K562 (cell line): Measurements from ENCODE around the gene NMRK1. TPM values are rescaled to one million over a fixed set of nuclear protein-coding genes. Genes with fewer than 3 reads are reported as not detected.

Experiments
- ATAC-seq: fragments of 200-7000 bp; cut with Tn5 transposase; 3 replicates; pipeline ENCODE4 v1.9.1; 2020; ENCODE audit warnings: moderate library complexity
- BruUV-seq: library from RNA; stranded (reverse); fragments of 400-500 nt; replicated peaks from 2 replicates; lab custom pipeline; 2021; lab: Mats Ljungman, UMichigan
- CTCF ChIA-PET: fragments of 300-600 bp; formaldehyde crosslinking; extraction: SDS; loops from one replicate; lab custom pipeline; 2021; ENCODE audit warnings: low intra/inter-chr PET ratio; lab: Yijun Ruan, JAX
- POLR2A ChIA-PET: fragments of 300-600, 350-650 bp; sonication (Branson Sonifier 250); formaldehyde crosslinking; extraction: SDS; loops from one replicate; lab custom pipeline; 2021; ENCODE audit warnings: antibody characterized with exemption, inconsistent platforms; lab: Yijun Ruan, JAX
- DNase-seq, 4 experiments: peaks; one replicate each; pipeline versions ENCODE4 v3.0.0 to v3.0.0-alpha.2; 2011 to 2018; ENCODE audit warnings: low spot score in 3 of 4, mixed read lengths in 3 of 4; ENCODE audit errors: extremely low read depth in 1 of 4
- FAIRE-seq: peaks from 2 replicates; lab custom pipeline; 2011; peaks lifted over from hg19 to GRCh38; lab: Jason Lieb, UNC
- H2AFZ ChIP-seq: 2 replicates; pipeline ENCODE4 v1.6.0; 2011; ENCODE audit warnings: low read depth, low read length, control low read depth, inconsistent platforms
- H3K27ac ChIP-seq: fragments of 200-600 bp; 3 replicates; pipeline ENCODE4 v1.8.0; 2011; ENCODE audit warnings: low read depth, mild to moderate bottlenecking, control low read depth, inconsistent platforms, low read length, moderate library complexity, mixed read lengths; ENCODE audit errors: extremely low read depth
- H3K27me3 ChIP-seq, 2 experiments: fragments of 300-600 bp in 1 of 2; 2 replicates in 1 of 2; 3 replicates in 1 of 2; pipeline versions ENCODE4 v1.6.0 to v1.8.0; 2011; ENCODE audit warnings: inconsistent platforms in 2 of 2, low read length in 2 of 2, mild to moderate bottlenecking in 1 of 2, mixed read lengths in 1 of 2, moderate library complexity in 1 of 2; ENCODE audit not compliant: control insufficient read depth in 2 of 2, insufficient read depth in 2 of 2
- H3K36me3 ChIP-seq: fragments of 300-600 bp; 3 replicates; pipeline ENCODE4 v1.8.0; 2011; ENCODE audit warnings: mild to moderate bottlenecking, low read length, inconsistent platforms; ENCODE audit not compliant: control insufficient read depth, insufficient read depth
- H3K4me1 ChIP-seq, 2 experiments: fragments of 200-600 bp in 1 of 2; replicated peaks in 1 of 2; 2 replicates in 1 of 2; 3 replicates in 1 of 2; pipeline versions ENCODE4 v1.5.1 to v1.8.0; 2011; ENCODE audit warnings: inconsistent platforms in 2 of 2, low read length in 2 of 2, mild to moderate bottlenecking in 1 of 2, mixed read lengths in 1 of 2, moderate library complexity in 1 of 2; ENCODE audit not compliant: control insufficient read depth in 2 of 2, insufficient read depth in 2 of 2
- H3K4me2 ChIP-seq: 2 replicates; pipeline ENCODE4 v1.6.1; 2011; ENCODE audit warnings: low read length, control low read depth, inconsistent platforms, mixed read lengths; ENCODE audit not compliant: insufficient read depth
- H3K4me3 ChIP-seq: fragments of 200-600 bp; sonication (generic), shearing (Covaris generic); 2 replicates; pipeline ENCODE4 v1.5.1; 2016; ENCODE audit warnings: control low read depth, inconsistent platforms
- H3K79me2 ChIP-seq: fragments of 200-600 bp; 3 replicates; pipeline ENCODE4 v1.8.0; 2011; ENCODE audit warnings: low read length, inconsistent platforms; ENCODE audit not compliant: control insufficient read depth, insufficient read depth
- H3K9ac ChIP-seq, 2 experiments: 2 replicates each; pipeline versions ENCODE4 v1.6.0 to v1.6.1; 2011; ENCODE audit warnings: low read depth in 2 of 2, low read length in 2 of 2, control low read depth in 1 of 2, inconsistent platforms in 1 of 2, mild to moderate bottlenecking in 1 of 2, mixed read lengths in 1 of 2; ENCODE audit not compliant: insufficient read depth in 1 of 2
- H3K9me1 ChIP-seq: one replicate; pipeline ENCODE4 v1.6.0; 2011; ENCODE audit warnings: inconsistent platforms, mild to moderate bottlenecking, low read length, moderate library complexity; ENCODE audit not compliant: control insufficient read depth, insufficient read depth
- H3K9me3 ChIP-seq: replicated peaks from 2 replicates; pipeline ENCODE4 v1.5.1; 2011; ENCODE audit warnings: low read depth, low read length, inconsistent platforms; ENCODE audit not compliant: control insufficient read depth, insufficient read depth
- H4K20me1 ChIP-seq: replicated peaks from 2 replicates; pipeline ENCODE4 v1.6.1; 2011; ENCODE audit warnings: low read length, inconsistent platforms, mixed read lengths; ENCODE audit not compliant: control insufficient read depth, insufficient read depth
- FOXK2 ChIP-seq, 2 experiments: fragments of 450-650 bp; IDR thresholded peaks in 1 of 2; conservative IDR thresholded peaks in 1 of 2; 2 replicates each; pipeline ENCODE4 v1.6.1; 2016; ENCODE audit warnings: low read depth in 2 of 2, mild to moderate bottlenecking in 1 of 2
- FOXP4 ChIP-seq: sonication (generic); formaldehyde crosslinking; IDR thresholded peaks from 2 replicates; pipeline ENCODE4 v1.8.0; 2022; ENCODE audit warnings: mild to moderate bottlenecking, missing genetic modification reagents, borderline replicate concordance
- GTF2F1 ChIP-seq: IDR thresholded peaks from 2 replicates; pipeline ENCODE4 v1.6.1; 2011; ENCODE audit warnings: low read depth, low read length, improper control_type of control experiment
- KDM4B ChIP-seq, 2 experiments: fragments of 450-650 bp in 1 of 2; sonication (generic) in 1 of 2; IDR thresholded peaks; 2 replicates each; pipeline ENCODE4 v1.6.1; 2016 to 2017; ENCODE audit warnings: borderline replicate concordance in 2 of 2, antibody characterized with exemption in 1 of 2, low read depth in 1 of 2, mild to moderate bottlenecking in 1 of 2
- MNT ChIP-seq, 2 experiments: fragments of 450-650 bp; conservative IDR thresholded peaks; 2 replicates each; pipeline ENCODE4 v1.6.1; 2017; ENCODE audit warnings: mild to moderate bottlenecking in 2 of 2, moderate library complexity in 2 of 2
- PRDM10 ChIP-seq: fragments of 450-650 bp; IDR thresholded peaks from 2 replicates; pipeline ENCODE4 v1.6.1; 2018; ENCODE audit not compliant: partially characterized antibody
- YY1 ChIP-seq, 3 experiments: IDR thresholded peaks; 2 replicates each; pipeline ENCODE4 v1.6.1; 2011; ENCODE audit warnings: low read length in 2 of 3, mild to moderate bottlenecking in 2 of 3, moderate library complexity in 2 of 3, borderline replicate concordance in 1 of 3, control low read depth in 1 of 3, low read depth in 1 of 3; ENCODE audit not compliant: insufficient read depth in 3 of 3, insufficient replicate concordance in 2 of 3, control insufficient read depth in 1 of 3, insufficient read length in 1 of 3; ENCODE audit errors: extremely low read depth in 1 of 3
- ZNF121 ChIP-seq: sonication (generic); formaldehyde crosslinking; conservative IDR thresholded peaks from 2 replicates; pipeline ENCODE4 v1.8.0; 2022; ENCODE audit warnings: missing genetic modification reagents
- ZNF143 ChIP-seq: sonication (generic); formaldehyde crosslinking; IDR thresholded peaks from 2 replicates; pipeline ENCODE4 v1.9.0; 2022; ENCODE audit warnings: mild to moderate bottlenecking, missing genetic modification reagents
- ZNF3 ChIP-seq: fragments of 250-450 bp; sonication (Bioruptor Pico); IDR thresholded peaks from 2 replicates; pipeline ENCODE4 v1.5.0; 2021; ENCODE audit warnings: mild to moderate bottlenecking, moderate library complexity
- ZNF449 ChIP-seq: fragments of 250-450 bp; sonication (Bioruptor Pico); IDR thresholded peaks from 2 replicates; pipeline ENCODE4 v1.8.0; 2022; ENCODE audit warnings: moderate library complexity, mild to moderate bottlenecking, inconsistent platforms
- WGBS: fragments of 100-300 bp; shearing (Covaris generic); methylation state at CpG from one replicate; pipeline ENCODE4 v1.1.6; 2016; ENCODE audit warnings: low coverage, mixed read lengths; ENCODE audit not compliant: insufficient coverage; ENCODE audit errors: missing lambda C conversion rate; 5-methylcytosine and 5-hydroxymethylcytosine counted together
- in situ Hi-C: fragments of 300-500 bp; cut with MboI; formaldehyde crosslinking; loops from 4 replicates; pipeline ENCODE4 v1.15.0; 2018; ENCODE audit warnings: inconsistent platforms, mixed read lengths
- intact Hi-C: fragments of 100-400 bp; cut with micrococcal nuclease; formaldehyde crosslinking; loops from 2 replicates; pipeline ENCODE4 v1.14.2; 2022
- polyA plus RNA-seq, 8 experiments: library from polyadenylated mRNA; depleted of rRNA in 4 of 8; stranded (reverse) in 5 of 8; unstranded in 3 of 8; fragments of >200 nt; fragmentation: Nextera tagmentation in 2 of 8; fragmentation: Illumina TruSeq in 1 of 8; extraction: Ambion mirVana in 2 of 8; extraction: Trizol in 1 of 8; gene quantifications; 2 replicates each; pipeline versions ENCODE4 v1.2.1 to v1.2.3, GENCODE V29; 2011 to 2014; ENCODE audit warnings: inconsistent platforms in 1 of 8, missing spikeins in 1 of 8
- total RNA-seq, 7 experiments: library from RNA; depleted of rRNA in 6 of 7; stranded (reverse); fragments of >200 nt in 6 of 7; fragmentation: Illumina TruSeq in 2 of 7; extraction: Trizol in 2 of 7; gene quantifications; 2 replicates each; pipeline versions ENCODE4 v1.2.1 to v1.2.3, GENCODE V29; 2011 to 2021; ENCODE audit warnings: low replicate concordance in 1 of 7

The NMRK1 gene
- total and polyA plus RNA-seq, 9 of the 15 experiments (the other 6 are each of a cell fraction or from before 2014, with no cell fraction given): 1.1 to 3.5 (median 1.7) TPM

GRCh38 chr9:75101004-75101588 lies 13.1 kb upstream of the NMRK1 start:
- in situ Hi-C loops: no loop called here
- Histone ChIP-seq H4K20me1 (no peaks in the 10 kb centered on the region), H3K27me3 (no peaks in the 10 kb centered on the region), H3K79me2 (no peaks in the 10 kb centered on the region; the same call in 2 of the 3 replicates), H3K9ac (no peak overlapping the region; a peak in 1 of 4 replicates), H3K36me3 (no peaks in the 10 kb centered on the region), H3K9me3 (no peaks in the 10 kb centered on the region), H3K9me1 (no peaks in the 10 kb centered on the region), H2AFZ (no peak overlapping the region), H3K27ac (no peak overlapping the region), H3K4me1 (no peaks in the 10 kb centered on the region; a peak in 1 of 5 replicates), H3K4me3 (no peak overlapping the region), H3K4me2 (no peak overlapping the region)
- DNase-seq (no peak), FAIRE-seq (peak; percentile 6), ATAC-seq (no peak; the same call in 2 of the 3 replicates)
- ChIA-PET CTCF (no interaction called here), POLR2A (interaction anchor here (1.3 kb wide), 1 partner anchor 9 kb away, joined by 3 read pairs; no protein-coding TSS in a partner anchor)
- whole genome bisulfite sequencing: 42% methylated on average over 5 of the region's 9 CpGs
- BruUV-seq: no TSS peak
- intact Hi-C loops: no loop called here
- TF ChIP-seq KDM4B (IDR thresholded peaks at IDR 0.05; ENCODE audit: borderline replicate concordance in 2 of 2, low read depth in 1 of 2) (no peak), FOXP4 (CRISPR knock-in tag) (no peak), YY1 (IDR thresholded peaks at IDR 0.05; ENCODE audit: borderline replicate concordance in 1 of 3, control insufficient read depth in 1 of 3, extremely low read depth in 1 of 3, insufficient read depth in 3 of 3, insufficient read length in 1 of 3, insufficient replicate concordance in 2 of 3, low read depth in 1 of 3, low read length in 2 of 3) (no peak), MNT (conservative IDR thresholded peaks at IDR 0.05) (no peak), GTF2F1 (no peak), ZNF449 (no peak), ZNF3 (CRISPR knock-in tag) (no peak), PRDM10 (no peak), ZNF121 (no peak), FOXK2 (conservative IDR thresholded peaks at IDR 0.05 in 1 of 2, IDR thresholded peaks at IDR 0.05 in 1 of 2; ENCODE audit: low read depth in 2 of 2) (no peak), ZNF143 (no peak)
